H9 (cell line): Measurements from ENCODE around the gene CAB39L. TPM values are rescaled to one million over a fixed set of nuclear protein-coding genes. Genes with fewer than 3 reads are reported as not detected.

Source experiments
- DNase-seq: peaks from one replicate; pipeline ENCODE4 v3.0.0-alpha.2; 2017
- H2AFZ ChIP-seq: one replicate; pipeline ENCODE4 v1.6.1; 2013; ENCODE audit warnings: mild to moderate bottlenecking, low read length, control low read depth, moderate library complexity
- H2AK5ac ChIP-seq: 2 replicates; pipeline ENCODE4 v1.6.1; 2013; ENCODE audit warnings: low read length, control low read depth, mixed read lengths; ENCODE audit not compliant: insufficient read length
- H2BK120ac ChIP-seq: one replicate; pipeline ENCODE4 v1.6.1; 2013; ENCODE audit warnings: low read depth, mild to moderate bottlenecking, low read length, control low read depth, inconsistent platforms; ENCODE audit not compliant: poor library complexity, severe bottlenecking
- H2BK12ac ChIP-seq: 2 replicates; pipeline ENCODE4 v1.6.1; 2013; ENCODE audit warnings: low read length, control low read depth, mixed read lengths, low read depth; ENCODE audit not compliant: insufficient read length
- H2BK15ac ChIP-seq: 2 replicates; pipeline ENCODE4 v1.6.1; 2013; ENCODE audit warnings: low read depth, low read length, control low read depth
- H2BK20ac ChIP-seq: one replicate; pipeline ENCODE4 v1.6.1; 2013; ENCODE audit warnings: low read depth, mild to moderate bottlenecking, low read length, control low read depth, inconsistent platforms; ENCODE audit not compliant: poor library complexity, severe bottlenecking
- H2BK5ac ChIP-seq: 2 replicates; pipeline ENCODE4 v1.6.1; 2013; ENCODE audit warnings: low read length, control low read depth, mixed read lengths; ENCODE audit not compliant: insufficient read length
- H3K14ac ChIP-seq: 2 replicates; pipeline ENCODE4 v1.6.1; 2013; ENCODE audit warnings: low read length, control low read depth; ENCODE audit not compliant: insufficient read depth
- H3K18ac ChIP-seq: 2 replicates; pipeline ENCODE4 v1.6.1; 2013; ENCODE audit warnings: low read depth, mild to moderate bottlenecking, mixed read lengths, low read length, control low read depth; ENCODE audit not compliant: insufficient read length
- H3K23ac ChIP-seq: 2 replicates; pipeline ENCODE4 v1.6.1; 2013; ENCODE audit warnings: low read length, control low read depth, mixed read lengths, low read depth; ENCODE audit not compliant: insufficient read length
- H3K23me2 ChIP-seq: 2 replicates; pipeline ENCODE4 v1.6.1; 2013; ENCODE audit warnings: low read depth, mild to moderate bottlenecking, mixed read lengths, low read length, control low read depth; ENCODE audit not compliant: insufficient read length, poor library complexity, severe bottlenecking
- H3K27ac ChIP-seq: 2 replicates; pipeline ENCODE4 v1.5.1; 2013; ENCODE audit warnings: low read length, control low read depth, mixed read lengths, low read depth; ENCODE audit not compliant: insufficient read length
- H3K27me3 ChIP-seq: 2 replicates; pipeline ENCODE4 v1.6.1; 2013; ENCODE audit warnings: low read length, control low read depth, inconsistent platforms; ENCODE audit not compliant: insufficient read depth
- H3K4ac ChIP-seq: 2 replicates; pipeline ENCODE4 v1.6.1; 2013; ENCODE audit warnings: low read depth, mild to moderate bottlenecking, control low read depth, inconsistent platforms, low read length, moderate library complexity
- H3K4me1 ChIP-seq: 2 replicates; pipeline ENCODE4 v1.6.1; 2013; ENCODE audit warnings: low read length, control low read depth, inconsistent platforms; ENCODE audit not compliant: insufficient read depth
- H3K4me2 ChIP-seq: 2 replicates; pipeline ENCODE4 v1.6.1; 2013; ENCODE audit warnings: low read length, control low read depth, mixed read lengths; ENCODE audit not compliant: insufficient read length, insufficient read depth
- H3K56ac ChIP-seq: 2 replicates; pipeline ENCODE4 v1.6.1; 2013; ENCODE audit warnings: low read depth, mild to moderate bottlenecking, mixed read lengths, low read length, control low read depth; ENCODE audit not compliant: insufficient read length
- H3K79me1 ChIP-seq: 2 replicates; pipeline ENCODE4 v1.6.1; 2013; ENCODE audit warnings: low read depth, mild to moderate bottlenecking, moderate library complexity, low read length, control low read depth, inconsistent platforms; ENCODE audit not compliant: insufficient read depth, poor library complexity, severe bottlenecking
- H3K79me2 ChIP-seq: 2 replicates; pipeline ENCODE4 v1.6.1; 2013; ENCODE audit warnings: low read length, control low read depth, inconsistent platforms; ENCODE audit not compliant: insufficient read depth
- H3K9ac ChIP-seq: 2 replicates; pipeline ENCODE4 v1.6.1; 2013; ENCODE audit warnings: low read length, control low read depth, mixed read lengths; ENCODE audit not compliant: insufficient read length; ENCODE audit errors: extremely low read depth
- H3K9me3 ChIP-seq: one replicate; pipeline ENCODE4 v1.6.1; 2013; ENCODE audit warnings: low read depth, low read length, inconsistent platforms; ENCODE audit not compliant: control insufficient read depth
- H3T11ph ChIP-seq: one replicate; pipeline ENCODE4 v1.6.1; 2013; ENCODE audit warnings: mild to moderate bottlenecking, low read length, control low read depth, inconsistent platforms
- H4K20me1 ChIP-seq: one replicate; pipeline ENCODE4 v1.6.1; 2013; ENCODE audit not compliant: control insufficient read depth, insufficient read length, insufficient read depth
- H4K5ac ChIP-seq: 2 replicates; pipeline ENCODE4 v1.6.1; 2013; ENCODE audit warnings: low read depth, mild to moderate bottlenecking, mixed read lengths, low read length, control low read depth; ENCODE audit not compliant: insufficient read length
- H4K8ac ChIP-seq: replicated peaks from 2 replicates; pipeline ENCODE4 v1.6.1; 2013; ENCODE audit warnings: low read length, control low read depth, mixed read lengths, low read depth; ENCODE audit not compliant: insufficient read length
- H4K91ac ChIP-seq: 2 replicates; pipeline ENCODE4 v1.6.1; 2013; ENCODE audit warnings: low read depth, mild to moderate bottlenecking, moderate library complexity, mixed read lengths, low read length, control low read depth; ENCODE audit not compliant: insufficient read length
- H3K27ac Mint-ChIP-seq, 3 experiments: 2 replicates in 2 of 3; 3 replicates in 1 of 3; pipeline ENCODE4 v1.8.0; 2020 to 2021; ENCODE audit warnings: mixed read lengths in 3 of 3, mild to moderate bottlenecking in 1 of 3, moderate library complexity in 1 of 3
- H3K27me3 Mint-ChIP-seq: 2 replicates; pipeline ENCODE4 v1.8.0; 2021; ENCODE audit warnings: low read depth, mild to moderate bottlenecking, moderate library complexity, mixed read lengths
- H3K36me3 Mint-ChIP-seq, 3 experiments: 2 replicates in 2 of 3; 3 replicates in 1 of 3; pipeline ENCODE4 v1.8.0; 2020 to 2021; ENCODE audit warnings: low read depth in 3 of 3, mixed read lengths in 3 of 3; ENCODE audit not compliant: insufficient read depth in 1 of 3
- H3K4me1 Mint-ChIP-seq, 2 experiments: 2 replicates each; pipeline ENCODE4 v1.8.0; 2020; ENCODE audit warnings: mixed read lengths in 2 of 2
- H3K4me3 Mint-ChIP-seq, 2 experiments: 2 replicates in 1 of 2; 3 replicates in 1 of 2; pipeline ENCODE4 v1.8.0; 2020 to 2021; ENCODE audit warnings: mild to moderate bottlenecking in 2 of 2, mixed read lengths in 2 of 2, moderate library complexity in 1 of 2
- H3K9me3 Mint-ChIP-seq, 2 experiments: 2 replicates in 1 of 2; 3 replicates in 1 of 2; pipeline ENCODE4 v1.8.0; 2020; ENCODE audit warnings: mild to moderate bottlenecking in 2 of 2, mixed read lengths in 2 of 2, moderate library complexity in 1 of 2
- CTCF ChIP-seq: fragments of 200-600 bp; sonication (generic); conservative IDR thresholded peaks from 3 replicates; pipeline ENCODE4 v1.8.0; 2021; ENCODE audit warnings: antibody characterized with exemption, mild to moderate bottlenecking
- WGBS: extraction: QIAGEN DNeasy Blood & Tissue Kit; methylation state at CpG from one replicate; pipeline ENCODE4 v1.1.7; 2013; ENCODE audit warnings: missing lambda C conversion rate, low lambda C conversion rate, mixed read lengths; ENCODE audit not compliant: insufficient read length; ENCODE audit errors: extremely low coverage; 5-methylcytosine and 5-hydroxymethylcytosine counted together
- total RNA-seq: library from RNA; stranded (reverse); gene quantifications from 2 replicates; pipeline ENCODE4 v1.2.1, GENCODE V29; 2021

The CAB39L gene
- total RNA-seq, 1 experiment from 2014 or later, result 6.0 TPM

GRCh38 chr13:49330546-49330864 lies 113.4 kb downstream of the CAB39L start:
- Histone ChIP-seq H4K20me1 (no peaks in the 10 kb centered on the region), H3K14ac (no peak overlapping the region), H3K27ac (no peak overlapping the region), H3K4me2 (no peak overlapping the region), H4K5ac (no peak overlapping the region), H2BK20ac (no peak overlapping the region), H4K91ac (no peak overlapping the region), H3K18ac (no peak overlapping the region), H3K27me3 (no peaks in the 10 kb centered on the region; the same call in 1 of the 2 replicates), H2BK120ac (no peak overlapping the region), H3K23me2 (no peaks in the 10 kb centered on the region), H2AK5ac (no peak overlapping the region), H2AFZ (no peak overlapping the region), H2BK5ac (no peak overlapping the region), H4K8ac (no peak overlapping the region), H3K4me1 (no peaks in the 10 kb centered on the region), H3K79me1 (no peaks in the 10 kb centered on the region), H3K56ac (no peak overlapping the region), H3K9me3 (no peaks in the 10 kb centered on the region), H3K79me2 (no peaks in the 10 kb centered on the region), H2BK15ac (no peak overlapping the region), H2BK12ac (no peak overlapping the region), H3K9ac (no peak overlapping the region), H3T11ph (no peak overlapping the region), H3K4ac (no peak overlapping the region), H3K23ac (no peak overlapping the region)
- Mint-ChIP-seq H3K36me3 (no peaks in the 10 kb centered on the region), H3K9me3 (no peaks in the 10 kb centered on the region), H3K4me1 (no peaks in the 10 kb centered on the region), H3K27ac (no peak overlapping the region), H3K27me3 (no peaks in the 10 kb centered on the region), H3K4me3 (no peak overlapping the region)
- no CpG with 5 or more reads among the region's 1 CpG for WGBS
- TF ChIP-seq CTCF, result no peak
- DNase-seq, result no peak
